Measurements from ENCODE around the gene SPRY2. TPM values are rescaled to one million over a fixed set of nuclear protein-coding genes. Genes with fewer than 3 reads are reported as not detected.

SPRY2 gene
- total RNA-seq = 22.8 and 47.9 TPM in 2 replicates

GRCh38 chr13:80341101-80341755, at the start of gene SPRY2:
Gene SPRY2, minus strand, starts transcription at chr13:80341126. Its CDS starts 3,421 bp downstream, at chr13:80337705.

